ENCODE measurements around the gene NAA25.
"Not testable (repeated sequence)": the region's sequence is repeated elsewhere in the genome, so short reads cannot be mapped to it uniquely, and the experiment has no call there.

Gene NAA25

DNA sequence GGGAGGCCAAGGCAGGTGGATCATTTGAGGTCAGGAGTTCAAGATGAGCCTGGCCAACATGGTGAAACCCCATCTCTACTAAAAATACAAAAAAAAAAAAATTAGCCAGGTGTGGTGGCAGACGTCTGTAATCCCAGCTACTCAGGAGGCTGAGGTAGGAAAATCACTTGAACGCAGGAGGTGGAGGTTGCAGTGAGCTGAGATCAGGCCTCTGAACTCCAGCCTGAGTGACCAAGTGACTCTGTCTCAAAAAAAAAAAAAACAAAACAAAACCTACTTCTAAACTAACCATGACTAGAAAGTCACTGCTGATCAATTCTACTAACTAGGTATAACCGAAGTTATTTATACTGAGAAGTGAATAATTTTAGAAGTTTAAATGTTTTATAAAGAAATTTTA is 99.0 kb downstream of the NAA25 start:
- not testable (repeated sequence) for DNase-seq (ENCODE audit: low read depth)

DNA sequence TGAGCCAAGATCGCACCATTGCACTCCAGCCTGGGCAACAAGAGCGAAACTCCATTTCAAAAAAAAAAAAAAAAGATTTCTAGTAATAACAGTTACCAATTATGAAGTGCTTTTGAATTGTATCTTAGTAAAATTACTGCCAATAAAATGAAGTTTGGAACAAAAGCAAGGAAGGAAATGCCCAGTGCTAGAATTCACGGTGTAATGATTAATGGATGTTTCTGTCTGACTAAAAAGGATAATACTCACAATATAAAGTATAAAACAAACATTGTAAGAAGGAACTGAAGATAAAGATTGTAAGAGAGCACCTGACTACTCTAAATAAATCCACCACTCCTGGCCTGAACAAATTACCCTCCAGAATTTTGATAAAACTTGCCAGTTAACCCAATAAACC is 99.7 kb downstream of the NAA25 start:
- DNase-seq (ENCODE audit: low read depth) = no peak

DNA sequence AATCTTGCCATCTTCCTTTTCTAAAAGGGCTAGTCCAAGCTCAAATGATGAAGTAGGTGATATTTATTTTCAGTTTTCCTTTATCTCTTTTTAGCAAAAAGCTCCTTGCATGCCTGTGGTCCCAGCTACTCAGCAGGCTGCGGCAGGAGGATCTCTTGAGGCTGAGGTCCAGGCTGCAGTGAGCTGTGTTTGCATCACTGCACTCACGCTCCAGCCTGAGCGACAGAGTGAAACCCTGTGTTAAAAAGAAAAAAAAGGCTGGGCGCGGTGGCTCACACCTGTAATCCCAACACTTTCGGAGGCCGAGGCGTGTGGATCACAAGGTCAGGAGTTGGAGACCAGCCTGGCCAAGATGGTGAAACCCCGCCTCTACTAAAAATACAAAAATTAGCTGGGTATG is 100.6 kb downstream of the NAA25 start:
- no peak for DNase-seq (ENCODE audit: low read depth)

GRCh38 chr12:112005419-112006395 is 102.9 kb downstream of the NAA25 start:
- DNase-seq (ENCODE audit: low read depth) = no peak

GRCh38 chr12:112004041-112004440 is 104.5 kb downstream of the NAA25 start:
- no peak for DNase-seq (ENCODE audit: low read depth)

GRCh38 chr12:112001576-112001975 is 107.0 kb downstream of the NAA25 start:
- no peak for DNase-seq (ENCODE audit: low read depth)

GRCh38 chr12:112000820-112001219 is 107.8 kb downstream of the NAA25 start:
- DNase-seq (ENCODE audit: low read depth) = no peak

GRCh38 chr12:111999129-111999528 is 109.5 kb downstream of the NAA25 start:
- not testable (repeated sequence) for DNase-seq (ENCODE audit: low read depth)

DNA sequence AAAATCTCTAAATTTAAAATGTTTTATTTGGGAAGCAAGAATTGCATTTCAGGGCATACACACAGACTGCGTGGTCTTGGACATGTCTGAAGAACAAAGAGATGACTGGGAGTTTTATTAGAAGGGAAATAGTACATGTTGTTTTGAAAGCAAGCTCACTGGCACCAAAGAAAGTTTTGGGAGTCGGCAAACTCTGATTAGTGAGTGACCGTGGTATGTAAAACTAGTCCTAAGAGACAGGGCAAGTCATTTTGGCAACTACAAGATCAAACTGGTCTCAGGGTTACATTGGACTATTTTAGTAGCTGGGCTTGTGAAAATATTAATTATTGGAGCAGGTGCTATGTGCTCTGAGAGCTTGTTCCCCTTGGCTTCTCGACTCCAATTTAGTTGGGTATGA is 110.6 kb downstream of the NAA25 start:
- no peak for DNase-seq (ENCODE audit: low read depth)

DNA sequence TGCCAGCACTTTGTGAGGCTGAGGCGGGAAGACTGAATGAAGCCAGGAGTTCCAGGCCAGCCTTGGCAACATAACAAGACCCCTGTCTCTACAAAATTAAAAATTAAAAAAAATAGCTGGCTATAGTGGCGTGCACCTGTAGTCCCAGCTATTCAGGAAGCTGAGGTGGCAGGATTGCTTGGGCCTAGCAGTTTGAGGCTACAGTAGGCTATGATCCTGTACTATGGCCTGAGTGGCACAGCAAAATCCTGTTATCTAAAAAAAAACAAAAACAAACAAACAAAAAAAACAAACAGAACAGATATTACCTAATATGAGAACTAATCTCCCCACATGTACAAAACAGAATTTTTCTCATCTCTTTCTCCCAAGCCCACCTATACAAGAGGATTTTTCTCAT is 111.3 kb downstream of the NAA25 start:
- DNase-seq (ENCODE audit: low read depth) = no peak

DNA sequence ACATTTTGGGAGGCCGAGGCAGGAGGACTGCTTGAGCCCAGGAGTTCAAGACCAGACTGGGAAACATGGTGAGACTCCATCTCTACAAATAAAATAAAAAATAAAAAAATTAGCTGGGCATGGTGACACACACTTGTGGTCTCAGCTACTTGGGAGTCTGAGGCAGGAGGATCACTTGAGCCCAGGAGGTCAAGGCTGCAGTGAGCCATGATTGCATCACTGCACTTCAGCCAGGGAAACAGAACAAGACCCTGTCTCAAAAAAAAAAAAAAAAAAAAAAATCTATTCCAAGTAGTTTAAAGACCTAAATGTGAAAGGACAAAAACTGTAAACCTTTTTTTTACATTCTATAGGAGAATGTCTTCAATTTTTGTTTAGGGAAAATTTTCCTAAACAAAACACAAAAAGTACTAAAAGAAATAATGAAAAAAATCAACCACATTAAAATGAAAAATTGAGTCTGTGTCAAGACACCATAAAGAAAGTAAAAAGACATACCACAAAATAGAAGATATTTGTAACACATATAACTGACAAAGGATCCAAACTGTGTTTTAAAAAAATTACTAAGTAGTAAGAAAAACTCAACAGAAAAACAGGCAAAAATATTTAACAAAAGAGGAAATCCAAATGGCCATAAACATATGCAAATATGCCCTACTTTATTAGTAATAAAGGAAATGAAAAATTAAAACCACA is 112.7 kb downstream of the NAA25 start:
- no peak for DNase-seq (ENCODE audit: low read depth)

GRCh38 chr12:111994211-111995111 is 114.1 kb downstream of the NAA25 start:
- not testable (repeated sequence) for DNase-seq (ENCODE audit: low read depth)

DNA sequence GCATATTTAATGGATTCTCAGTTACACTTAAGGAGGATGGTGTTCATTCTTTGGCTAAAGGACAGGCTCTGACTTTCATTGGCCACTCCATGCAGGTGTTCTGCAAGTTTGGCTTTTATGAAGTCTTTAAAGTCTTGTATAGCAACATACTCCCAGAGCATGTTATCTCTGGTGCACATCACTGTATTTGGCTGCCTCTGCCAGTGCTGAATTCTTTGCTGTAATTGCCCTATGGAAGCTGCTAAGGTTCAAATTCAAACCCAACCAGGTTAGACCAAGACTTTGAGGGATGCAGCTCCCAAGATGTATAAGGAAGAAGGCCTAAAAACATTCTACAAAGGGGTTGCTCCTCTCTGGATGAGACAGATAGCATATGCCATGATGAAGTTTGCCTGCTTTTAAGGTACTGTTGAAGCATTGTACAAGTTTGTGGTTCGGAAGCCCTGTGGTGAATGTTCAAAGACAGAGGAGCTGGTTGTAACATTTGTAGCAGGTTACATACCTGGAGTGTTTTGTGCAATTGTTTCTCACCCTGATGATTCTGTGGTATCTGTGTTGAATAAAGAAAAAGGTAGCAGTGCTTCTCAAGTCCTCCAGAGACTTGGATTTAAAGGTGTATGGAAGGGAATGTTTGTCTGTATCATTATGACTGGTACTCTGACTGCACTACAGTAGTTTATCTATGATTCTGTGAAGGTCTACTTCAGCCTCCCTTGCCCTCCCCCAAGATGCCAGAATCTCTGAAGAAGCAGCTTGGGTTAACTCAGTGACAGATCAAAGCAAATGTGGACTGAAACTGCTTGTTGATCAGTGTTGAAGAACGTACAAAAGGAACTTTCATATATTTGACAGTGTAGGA is 115.1 kb downstream of the NAA25 start:
- no peak for DNase-seq (ENCODE audit: low read depth)

- no peak for DNase-seq (ENCODE audit: low read depth)
Measured at GRCh38 chr12:111992464-111992863, 116.1 kb downstream of the NAA25 start.

- DNase-seq (ENCODE audit: low read depth) = no peak
Measured at GRCh38 chr12:111991946-111992345, 116.6 kb downstream of the NAA25 start.

- DNase-seq (ENCODE audit: low read depth) = no peak
Measured at GRCh38 chr12:111991535-111991934, 117.0 kb downstream of the NAA25 start.

GRCh38 chr12:111984820-111985219 is 123.8 kb downstream of the NAA25 start:
- no peak for DNase-seq (ENCODE audit: low read depth)

DNA sequence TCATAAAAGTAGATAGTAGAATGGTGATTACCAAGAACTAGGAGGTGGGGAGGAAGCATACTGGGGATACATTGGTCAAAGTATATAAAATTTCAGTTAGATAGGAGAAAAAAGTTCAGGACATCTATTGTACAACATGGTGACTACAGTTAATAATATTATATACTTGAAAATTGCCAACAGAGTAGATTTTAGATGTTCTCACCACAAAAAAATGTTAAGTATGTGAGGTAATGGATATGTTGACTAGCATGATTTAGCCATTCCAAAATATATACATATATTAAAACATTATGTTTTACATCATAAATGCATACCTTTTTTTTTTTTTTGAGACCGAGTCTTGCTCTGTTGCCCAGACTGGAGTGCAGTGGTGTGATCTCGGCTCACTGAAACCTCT is 126.6 kb downstream of the NAA25 start:
- DNase-seq (ENCODE audit: low read depth) = no peak

GRCh38 chr12:111980598-111980997 is 128.0 kb downstream of the NAA25 start:
- no peak for DNase-seq (ENCODE audit: low read depth)

DNA sequence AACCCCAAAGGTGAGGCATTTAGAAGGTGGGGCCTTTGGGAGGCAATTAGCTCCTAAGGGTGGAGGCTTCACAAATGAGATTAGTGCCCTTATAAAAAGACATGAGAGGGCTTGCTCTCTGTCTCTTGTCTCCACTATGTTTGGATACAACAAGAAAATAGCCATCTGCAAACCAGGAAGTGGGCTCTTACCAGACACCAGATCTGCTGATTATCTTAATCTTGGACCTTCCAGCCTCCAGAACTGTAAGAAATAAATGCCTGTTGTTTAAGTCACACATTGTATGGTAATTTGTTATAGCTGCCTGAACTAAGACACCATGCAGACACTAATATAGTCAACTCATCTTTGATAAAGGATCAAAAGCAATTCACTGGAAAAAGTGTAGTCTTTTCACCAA is 130.0 kb downstream of the NAA25 start:
- DNase-seq (ENCODE audit: low read depth) = no peak

GRCh38 chr12:111976860-111977259 is 131.7 kb downstream of the NAA25 start:
- DNase-seq (ENCODE audit: low read depth) = no peak

All from stimulated activated CD8-positive, alpha-beta memory T cell treated with anti-CD3 and anti-CD28 coated beads, Interleukin-7, amount 100 ng/mL, for 24 hours (primary cell).